Gastrocnemius medialis (tissue), 4 donors: Measurements from ENCODE around the gene ZBTB46.

Source experiments
- CTCF ChIP-seq, 5 experiments: fragments of 450-650 bp in 3 of 5; fragments of 200-600 bp in 2 of 5; sonication (generic) in 2 of 5; IDR thresholded peaks in 4 of 5; conservative IDR thresholded peaks in 1 of 5; 1 replicate in 4 of 5; 2 replicates in 1 of 5; pipeline ENCODE4 v1.5.1; 2016 to 2019; ENCODE audit warnings: antibody characterized with exemption in 5 of 5, mild to moderate bottlenecking in 3 of 5, moderate library complexity in 3 of 5
- POLR2A ChIP-seq, 2 donors: fragments of 450-650 bp; IDR thresholded peaks; one replicate each; pipeline ENCODE4 v1.6.1; 2017; ENCODE audit warnings: antibody characterized with exemption in 2 of 2, mild to moderate bottlenecking in 2 of 2, moderate library complexity in 2 of 2

DNA sequence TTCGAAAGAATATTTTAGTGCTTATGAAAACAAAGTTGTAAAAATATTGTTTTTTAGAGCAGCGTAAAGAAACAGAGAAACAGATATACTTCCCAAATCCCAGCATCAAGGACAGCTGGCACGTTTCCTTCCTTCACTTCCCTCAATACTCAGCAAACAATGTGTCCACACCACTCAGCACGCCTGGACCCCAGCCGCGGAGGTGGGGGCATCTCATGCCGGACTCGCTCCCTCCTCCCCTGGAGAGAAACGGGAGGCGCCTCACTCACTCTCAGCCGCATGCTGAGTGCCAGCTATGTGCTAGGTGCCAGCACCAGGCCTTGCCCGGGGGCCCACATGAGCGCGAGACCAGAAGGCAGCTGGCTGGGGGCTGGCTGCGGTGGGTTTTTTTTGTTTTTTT lies 56.8 kb downstream of the ZBTB46 start:
- TF ChIP-seq CTCF (IDR thresholded peaks at IDR 0.05 in 4 of 5, conservative IDR thresholded peaks at IDR 0.05 in 1 of 5): no peak
- no peak for TF ChIP-seq POLR2A (IDR thresholded peaks at IDR 0.05)
